ENCODE data around the gene EXOC4. TPM values are rescaled to one million over a fixed set of nuclear protein-coding genes. Genes with fewer than 3 reads are reported as not detected.

EXOC4 gene
- total RNA-seq, 1 experiment from 2014 or later: 75.8 TPM

- Histone ChIP-seq H3K18ac (ENCODE audit: insufficient read length, low read depth, low read length) (no peak overlapping the region), H4K8ac (replicated peaks; ENCODE audit: insufficient read length, low read depth, low read length) (no peak overlapping the region), H3K9ac (ENCODE audit: extremely low read depth, insufficient read length, low read length) (no peak overlapping the region), H4K91ac (ENCODE audit: insufficient read length, low read depth, low read length) (no peak overlapping the region), H3K9me3 (ENCODE audit: control insufficient read depth, low read depth, low read length) (no peaks in the 10 kb centered on the region), H2AK5ac (ENCODE audit: insufficient read length, low read length) (no peak overlapping the region), H4K5ac (ENCODE audit: insufficient read length, low read depth, low read length) (no peak overlapping the region), H3K23me2 (ENCODE audit: insufficient read length, low read depth, low read length, poor library complexity, severe bottlenecking) (no peaks in the 10 kb centered on the region), H2BK120ac (ENCODE audit: low read depth, low read length, poor library complexity, severe bottlenecking) (no peak overlapping the region), H3K56ac (ENCODE audit: insufficient read length, low read depth, low read length) (no peak overlapping the region), H3K23ac (ENCODE audit: insufficient read length, low read depth, low read length) (no peak overlapping the region), H2BK12ac (ENCODE audit: insufficient read length, low read depth, low read length) (no peak overlapping the region), H3K4me2 (ENCODE audit: insufficient read depth, insufficient read length, low read length) (no peak overlapping the region), H3K79me1 (ENCODE audit: insufficient read depth, low read depth, low read length, poor library complexity, severe bottlenecking) (no peaks in the 10 kb centered on the region), H4K20me1 (ENCODE audit: control insufficient read depth, insufficient read depth, insufficient read length) (no peaks in the 10 kb centered on the region), H2AFZ (ENCODE audit: low read length) (no peak overlapping the region), H3K27ac (ENCODE audit: insufficient read length, low read depth, low read length) (no peak overlapping the region), H2BK15ac (ENCODE audit: low read depth, low read length) (no peak overlapping the region), H2BK20ac (ENCODE audit: low read depth, low read length, poor library complexity, severe bottlenecking) (no peak overlapping the region), H3K4me1 (ENCODE audit: insufficient read depth, low read length) (peaks cover 4% of the 10 kb centered on the region; the same call in 1 of the 2 replicates), H3K14ac (ENCODE audit: insufficient read depth, low read length) (no peak overlapping the region), H3K27me3 (ENCODE audit: insufficient read depth, low read length) (no peaks in the 10 kb centered on the region), H3T11ph (ENCODE audit: low read length) (no peak overlapping the region), H3K4ac (ENCODE audit: low read depth, low read length) (no peak overlapping the region), H2BK5ac (ENCODE audit: insufficient read length, low read length) (no peak overlapping the region), H3K79me2 (ENCODE audit: insufficient read depth, low read length) (no peaks in the 10 kb centered on the region)
- H3K4me1 Mint-ChIP-seq: peaks cover 43 to 45% of the 10 kb centered on the region in 2 experiments
- H3K27ac Mint-ChIP-seq: peak overlapping the region in 2 of 3 experiments; percentile 53 to 56; a peak in 2 of 7 replicates
- no peaks in the 10 kb centered on the region for H3K9me3 Mint-ChIP-seq
- no CpG with 5 or more reads among the region's 2 CpGs for WGBS (ENCODE audit: extremely low coverage, insufficient read length, low lambda C conversion rate)
- H3K27me3 Mint-ChIP-seq (ENCODE audit: low read depth): no peaks in the 10 kb centered on the region
- peaks cover 0 to 11% (median 0%) of the 10 kb centered on the region in 3 experiments; a peak in 2 of 7 replicates for H3K36me3 Mint-ChIP-seq (ENCODE audit: insufficient read depth in 1 of 3, low read depth in 3 of 3)
- no peak overlapping the region for H3K4me3 Mint-ChIP-seq
- TF ChIP-seq, protein P1, sequence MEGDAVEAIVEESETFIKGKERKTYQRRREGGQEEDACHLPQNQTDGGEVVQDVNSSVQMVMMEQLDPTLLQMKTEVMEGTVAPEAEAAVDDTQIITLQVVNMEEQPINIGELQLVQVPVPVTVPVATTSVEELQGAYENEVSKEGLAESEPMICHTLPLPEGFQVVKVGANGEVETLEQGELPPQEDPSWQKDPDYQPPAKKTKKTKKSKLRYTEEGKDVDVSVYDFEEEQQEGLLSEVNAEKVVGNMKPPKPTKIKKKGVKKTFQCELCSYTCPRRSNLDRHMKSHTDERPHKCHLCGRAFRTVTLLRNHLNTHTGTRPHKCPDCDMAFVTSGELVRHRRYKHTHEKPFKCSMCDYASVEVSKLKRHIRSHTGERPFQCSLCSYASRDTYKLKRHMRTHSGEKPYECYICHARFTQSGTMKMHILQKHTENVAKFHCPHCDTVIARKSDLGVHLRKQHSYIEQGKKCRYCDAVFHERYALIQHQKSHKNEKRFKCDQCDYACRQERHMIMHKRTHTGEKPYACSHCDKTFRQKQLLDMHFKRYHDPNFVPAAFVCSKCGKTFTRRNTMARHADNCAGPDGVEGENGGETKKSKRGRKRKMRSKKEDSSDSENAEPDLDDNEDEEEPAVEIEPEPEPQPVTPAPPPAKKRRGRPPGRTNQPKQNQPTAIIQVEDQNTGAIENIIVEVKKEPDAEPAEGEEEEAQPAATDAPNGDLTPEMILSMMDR (conservative IDR thresholded peaks at IDR 0.05): no peak
- no peak for DNase-seq
Measured at GRCh38 chr7:133934977-133935330, 682.1 kb downstream of the EXOC4 start.
